Measurements from ENCODE around the gene CLIC6.
"Not testable (repeated sequence)": the region's sequence is repeated elsewhere in the genome, so short reads cannot be mapped to it uniquely, and the experiment has no call there.

CLIC6 gene

GRCh38 chr21:34713621-34714020 lies 44.8 kb downstream of the CLIC6 start:
- DNase-seq (ENCODE audit: insufficient read length, low spot score) (no peak), FAIRE-seq (no peak)
- TF ChIP-seq POLR2A (IDR thresholded peaks at IDR 0.05; ENCODE audit: low read depth, low read length) = no peak

DNA sequence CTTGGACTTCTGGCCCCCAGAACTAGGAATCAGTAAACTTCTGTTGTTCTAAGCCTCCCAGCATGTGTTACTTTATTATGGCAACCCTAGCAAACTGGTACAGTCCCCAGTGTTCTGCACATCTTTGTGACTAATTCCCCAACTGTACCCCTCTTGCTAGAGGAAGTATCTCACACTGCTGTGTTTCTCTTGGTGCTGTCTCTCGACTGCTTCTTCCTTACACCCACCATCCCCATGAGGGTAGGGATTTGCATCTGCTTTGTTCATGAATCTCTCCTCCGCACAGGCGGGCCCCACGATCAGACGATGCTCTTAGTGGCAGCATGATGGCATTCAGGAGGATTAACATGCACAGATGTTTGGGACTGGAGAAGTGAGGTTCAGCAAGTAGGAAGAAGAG lies 46.7 kb downstream of the CLIC6 start:
- DNase-seq (ENCODE audit: insufficient read length, low spot score) = no peak
- TF ChIP-seq POLR2A (IDR thresholded peaks at IDR 0.05; ENCODE audit: low read depth, low read length) = no peak
- no peak for FAIRE-seq

DNA sequence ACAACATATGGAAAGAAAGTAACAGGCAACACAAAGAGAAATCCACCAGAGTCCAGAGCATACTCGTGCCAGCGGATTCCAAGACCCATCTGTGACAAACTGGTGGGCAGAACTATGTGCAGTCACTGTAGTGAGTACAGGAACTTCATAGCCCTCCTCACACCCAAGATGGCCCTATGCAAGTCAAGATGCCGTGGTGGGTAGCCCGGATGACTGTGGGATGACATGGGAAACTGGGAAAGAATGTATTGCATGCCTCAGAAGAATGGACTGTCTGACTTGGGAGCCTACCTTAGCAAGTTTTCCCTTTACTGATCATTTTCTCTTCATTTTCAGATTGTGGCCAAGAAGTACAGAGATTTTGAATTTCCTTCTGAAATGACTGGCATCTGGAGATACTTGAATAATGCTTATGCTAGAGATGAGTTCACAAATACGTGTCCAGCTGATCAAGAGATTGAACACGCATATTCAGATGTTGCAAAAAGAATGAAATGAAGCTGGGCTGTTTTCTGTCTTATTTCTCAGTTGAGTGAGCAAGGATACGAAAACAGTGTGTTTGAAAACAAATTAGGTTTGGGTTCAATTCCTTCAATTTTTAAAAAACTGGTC lies 47.3 kb downstream of the CLIC6 start:
- DNase-seq (ENCODE audit: insufficient read length, low spot score) = no peak
- no peak for TF ChIP-seq POLR2A (IDR thresholded peaks at IDR 0.05; ENCODE audit: low read depth, low read length)
- no peak for FAIRE-seq

GRCh38 chr21:34718529-34718928 lies 49.7 kb downstream of the CLIC6 start:
- not testable (repeated sequence) for DNase-seq (ENCODE audit: insufficient read length, low spot score); FAIRE-seq

GRCh38 chr21:34722684-34723300 lies 54.0 kb downstream of the CLIC6 start:
- TF ChIP-seq POLR2A (IDR thresholded peaks at IDR 0.05; ENCODE audit: low read depth, low read length) = no peak
- DNase-seq (ENCODE audit: insufficient read length, low spot score) = no peak
- FAIRE-seq = no peak

GRCh38 chr21:34724131-34724856 lies 55.5 kb downstream of the CLIC6 start:
- TF ChIP-seq POLR2A (IDR thresholded peaks at IDR 0.05; ENCODE audit: low read depth, low read length) = no peak
- DNase-seq (ENCODE audit: insufficient read length, low spot score) (no peak), FAIRE-seq (no peak)

DNA sequence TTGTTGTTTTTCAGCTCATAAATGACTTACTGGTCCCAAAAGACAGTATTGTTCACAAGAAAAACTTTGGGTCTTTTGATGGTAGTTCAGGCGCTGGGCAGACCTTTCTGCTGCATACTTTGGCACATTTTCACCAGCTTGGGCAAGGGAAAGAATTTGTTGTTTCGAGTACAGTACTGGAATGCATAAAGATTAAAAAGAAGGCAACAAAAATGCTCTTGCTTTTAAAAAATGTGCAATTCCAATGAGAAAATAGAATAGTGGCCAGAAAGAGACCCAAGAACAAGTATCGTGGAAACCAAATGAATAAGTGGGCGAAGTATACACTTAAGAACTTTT lies 56.0 kb downstream of the CLIC6 start:
- no peak for DNase-seq (ENCODE audit: insufficient read length, low spot score)
- no peak for TF ChIP-seq POLR2A (IDR thresholded peaks at IDR 0.05; ENCODE audit: low read depth, low read length)
- FAIRE-seq = no peak

- TF ChIP-seq POLR2A (IDR thresholded peaks at IDR 0.05; ENCODE audit: low read depth, low read length) = no peak
- FAIRE-seq (no peak), DNase-seq (ENCODE audit: insufficient read length, low spot score) (no peak)
Observed at GRCh38 chr21:34726627-34727337, 58.0 kb downstream of the CLIC6 start.

DNA sequence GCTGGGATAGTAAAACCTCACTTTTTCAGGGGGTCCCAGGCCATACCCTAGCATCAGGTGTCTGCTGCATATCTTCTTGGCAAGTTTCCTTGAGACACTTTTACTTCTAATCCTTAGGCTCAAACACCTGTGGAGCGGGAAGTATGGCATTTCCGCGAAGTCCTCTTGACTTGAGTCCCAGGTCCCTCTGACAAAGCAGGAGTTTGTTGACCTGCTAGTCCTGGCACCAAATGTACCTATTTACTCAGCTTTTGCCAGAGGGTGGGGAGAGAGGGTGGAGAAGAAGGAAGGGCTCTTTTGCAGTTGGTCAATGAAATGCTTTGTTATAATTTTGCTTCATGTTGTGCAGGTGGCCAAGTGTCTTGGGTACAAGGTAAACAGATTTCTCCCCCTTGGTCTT lies 59.7 kb downstream of the CLIC6 start:
- no peak for FAIRE-seq
- DNase-seq (ENCODE audit: insufficient read length, low spot score) = no peak
- TF ChIP-seq POLR2A (IDR thresholded peaks at IDR 0.05; ENCODE audit: low read depth, low read length) = no peak

DNA sequence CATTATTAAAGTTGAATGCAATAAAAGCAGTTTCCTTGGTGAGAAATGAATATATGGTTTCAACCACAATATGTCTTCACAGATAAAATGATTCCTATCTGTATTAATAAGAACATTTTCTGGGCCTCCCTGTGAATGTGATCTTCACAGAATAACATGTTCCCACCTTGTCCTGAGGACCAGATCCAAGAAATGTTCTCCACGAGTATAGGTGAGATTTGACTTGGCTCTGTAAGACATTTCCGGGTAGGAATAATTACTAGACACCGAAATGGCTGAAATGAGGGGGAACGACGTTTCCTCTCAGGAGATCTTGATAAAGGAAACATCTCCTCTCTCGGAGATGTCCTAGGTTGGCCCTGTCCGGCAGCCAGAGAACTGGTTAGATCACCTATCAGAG lies 61.4 kb downstream of the CLIC6 start:
- FAIRE-seq = no peak
- TF ChIP-seq POLR2A (IDR thresholded peaks at IDR 0.05; ENCODE audit: low read depth, low read length) = no peak
- no peak for DNase-seq (ENCODE audit: insufficient read length, low spot score)

DNA sequence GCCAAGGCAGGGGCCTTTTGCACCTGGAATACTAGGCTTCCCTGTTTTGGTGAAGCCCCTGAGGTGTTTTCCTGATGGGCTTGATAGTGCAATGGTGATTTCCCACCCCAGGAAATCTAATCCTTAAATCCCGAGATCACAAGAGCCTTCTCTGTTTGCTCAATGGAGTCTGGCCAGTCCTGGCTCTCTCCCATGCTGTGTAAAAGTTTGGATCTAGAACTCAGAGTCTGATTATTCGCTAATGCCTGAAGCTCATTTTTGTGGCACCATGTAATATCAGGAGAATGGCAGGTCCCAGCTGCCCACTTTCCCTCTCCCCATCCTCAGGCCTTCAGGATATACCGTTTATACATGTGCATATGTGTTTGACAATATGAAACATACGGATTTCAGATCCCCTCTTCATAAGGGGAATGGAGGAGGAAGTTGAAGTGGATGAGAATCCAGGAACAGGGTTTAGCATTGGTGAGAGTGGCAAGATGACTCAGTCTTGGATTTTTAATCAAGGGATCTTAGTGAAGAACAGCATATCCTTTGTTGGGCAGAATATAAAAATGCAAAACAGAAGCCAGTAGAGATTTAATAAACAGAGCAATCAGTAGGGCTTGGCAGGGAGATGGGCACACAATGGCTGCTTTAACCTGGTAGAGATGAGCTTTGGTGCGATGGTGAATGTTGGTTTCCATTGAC lies 62.1 kb downstream of the CLIC6 start:
- DNase-seq (ENCODE audit: insufficient read length, low spot score) (no peak), FAIRE-seq (no peak)
- no peak for TF ChIP-seq POLR2A (IDR thresholded peaks at IDR 0.05; ENCODE audit: low read depth, low read length)

DNA sequence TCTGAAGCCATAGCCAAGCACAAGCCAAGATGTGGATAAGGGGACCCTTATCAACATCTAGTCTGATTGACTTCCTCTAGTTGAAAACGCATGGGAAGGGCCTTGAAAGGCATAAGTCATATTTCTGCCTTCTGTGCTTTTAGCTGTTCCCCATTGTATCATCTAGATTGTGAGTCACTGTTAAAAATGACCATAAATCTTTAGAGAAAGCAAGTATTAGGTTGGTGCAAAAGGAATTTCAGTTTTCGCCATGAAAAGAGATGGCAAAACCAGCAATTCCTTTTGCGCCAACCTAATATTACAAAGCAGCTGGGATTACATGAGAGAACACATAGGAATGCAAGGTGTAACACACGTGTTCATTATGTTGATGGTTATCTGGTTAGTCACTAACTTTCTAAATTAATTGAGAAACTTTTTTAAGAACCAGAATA lies 63.6 kb downstream of the CLIC6 start:
- FAIRE-seq (no peak), DNase-seq (ENCODE audit: insufficient read length, low spot score) (no peak)
- no peak for TF ChIP-seq POLR2A (IDR thresholded peaks at IDR 0.05; ENCODE audit: low read depth, low read length)

DNA sequence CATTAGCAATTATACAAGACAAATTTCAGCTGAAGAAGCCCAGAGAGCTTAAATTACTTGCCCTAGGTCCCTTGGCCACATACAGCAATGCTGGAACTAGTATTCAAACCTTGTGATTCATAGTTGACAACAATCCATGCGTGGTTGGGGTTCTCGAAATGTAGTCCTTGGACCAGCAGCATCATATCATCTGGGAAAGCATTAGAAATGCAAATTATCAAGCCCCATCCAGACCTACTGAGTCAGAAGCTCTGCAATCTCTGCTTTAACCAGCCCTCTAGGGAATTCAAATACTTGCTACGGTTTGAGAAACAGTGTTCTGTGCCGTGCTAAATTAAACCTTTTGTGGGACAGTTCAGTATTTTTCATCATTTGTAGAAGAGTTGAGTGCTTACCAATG lies 65.1 kb downstream of the CLIC6 start:
- FAIRE-seq (no peak), DNase-seq (ENCODE audit: insufficient read length, low spot score) (no peak)
- TF ChIP-seq POLR2A (IDR thresholded peaks at IDR 0.05; ENCODE audit: low read depth, low read length) = no peak

GRCh38 chr21:34734696-34735095 lies 65.9 kb downstream of the CLIC6 start:
- no peak for FAIRE-seq
- DNase-seq (ENCODE audit: insufficient read length, low spot score) = no peak
- no peak for TF ChIP-seq POLR2A (IDR thresholded peaks at IDR 0.05; ENCODE audit: low read depth, low read length)

Measured in H54 (cell line).